ENCODE results near the gene AFAP1L1.
"Not testable (repeated sequence)": the region's sequence is repeated elsewhere in the genome, so short reads cannot be mapped to it uniquely, and the experiment has no call there.

Gene AFAP1L1

GRCh38 chr5:149262315-149262714, 9.3 kb upstream of the AFAP1L1 start:
- DNase-seq, result no peak

- DNase-seq, result peak; percentile 27
Measured at GRCh38 chr5:149264439-149265067, 7.1 kb upstream of the AFAP1L1 start.

- DNase-seq, result no peak
Measured at GRCh38 chr5:149265068-149265465, 6.6 kb upstream of the AFAP1L1 start.

- no peak for DNase-seq
Measured at GRCh38 chr5:149265597-149265996, 6.1 kb upstream of the AFAP1L1 start.

GRCh38 chr5:149267241-149267973, 4.3 kb upstream of the AFAP1L1 start:
- DNase-seq, result no peak

- no peak for DNase-seq
Measured at GRCh38 chr5:149268928-149269557, 2.6 kb upstream of the AFAP1L1 start.

- DNase-seq, result no peak
Measured at GRCh38 chr5:149271195-149271715, 404 bp upstream of the AFAP1L1 start.

GRCh38 chr5:149272781-149273180, 1.1 kb downstream of the AFAP1L1 start:
- not testable (repeated sequence) for DNase-seq

GRCh38 chr5:149273237-149273636, 1.6 kb downstream of the AFAP1L1 start:
- DNase-seq, result no peak

GRCh38 chr5:149273950-149274349, 2.3 kb downstream of the AFAP1L1 start:
- DNase-seq, result no peak

GRCh38 chr5:149274939-149275338, 3.3 kb downstream of the AFAP1L1 start:
- no peak for DNase-seq

- DNase-seq, result no peak
Measured at GRCh38 chr5:149277801-149278200, 6.1 kb downstream of the AFAP1L1 start.

- DNase-seq, result no peak
Measured at GRCh38 chr5:149278451-149279210, 7.0 kb downstream of the AFAP1L1 start.

GRCh38 chr5:149279661-149280060, 8.0 kb downstream of the AFAP1L1 start:
- DNase-seq, result no peak

GRCh38 chr5:149280124-149280523, 8.5 kb downstream of the AFAP1L1 start:
- no peak for DNase-seq

GRCh38 chr5:149280802-149281201, 9.1 kb downstream of the AFAP1L1 start:
- no peak for DNase-seq

GRCh38 chr5:149282027-149282965, 10.6 kb downstream of the AFAP1L1 start:
- no peak for DNase-seq

GRCh38 chr5:149282966-149283332, 11.3 kb downstream of the AFAP1L1 start:
- no peak for DNase-seq

GRCh38 chr5:149283626-149284480, 12.2 kb downstream of the AFAP1L1 start:
- no peak for DNase-seq

- no peak for DNase-seq
Measured at GRCh38 chr5:149284501-149284900, 12.8 kb downstream of the AFAP1L1 start.

- no peak for DNase-seq
Measured at GRCh38 chr5:149285153-149285552, 13.5 kb downstream of the AFAP1L1 start.

All from activated CD4-positive, alpha-beta T cell treated with anti-CD3 and anti-CD28 coated beads for 1 hour (primary cell).